GM12878 (cell line): ENCODE data around the gene XRCC4. TPM values are rescaled to one million over a fixed set of nuclear protein-coding genes. Genes with fewer than 3 reads are reported as not detected.

ENCODE experiments used
- BCL11A ChIP-seq: IDR thresholded peaks from 2 replicates; pipeline ENCODE4 v1.6.1; 2011; ENCODE audit warnings: low read depth, low read length
- BCL3 ChIP-seq: IDR thresholded peaks from 2 replicates; pipeline ENCODE4 v1.6.1; 2011; ENCODE audit warnings: borderline replicate concordance, low read depth, mild to moderate bottlenecking, moderate library complexity, low read length; ENCODE audit not compliant: insufficient read depth, poor library complexity, severe bottlenecking
- BRCA1 ChIP-seq: IDR thresholded peaks from 2 replicates; pipeline ENCODE4 v1.6.1; 2011; ENCODE audit warnings: low read depth, low read length, improper control_type of control experiment
- CBX3 ChIP-seq: fragments of 200-600 bp; sonication (generic); IDR thresholded peaks from 2 replicates; pipeline ENCODE4 v1.6.1; 2016; ENCODE audit warnings: low read depth, borderline replicate concordance
- CBX5 ChIP-seq: sonication (generic); IDR thresholded peaks from 2 replicates; pipeline ENCODE4 v1.6.1; 2016; ENCODE audit warnings: low read depth, moderate library complexity, mild to moderate bottlenecking, inconsistent platforms
- CEBPB ChIP-seq, 2 experiments: fragments of 150-350 bp in 1 of 2; IDR thresholded peaks; 2 replicates each; pipeline ENCODE4 v1.6.1; 2012 to 2014; ENCODE audit warnings: low read depth in 2 of 2, low read length in 2 of 2, borderline replicate concordance in 1 of 2, inconsistent platforms in 1 of 2
- CHD4 ChIP-seq: fragments of 200-600 bp; sonication (generic); IDR thresholded peaks from 2 replicates; pipeline ENCODE4 v1.6.1; 2016; ENCODE audit warnings: mild to moderate bottlenecking
- CREB1 ChIP-seq: IDR thresholded peaks from 2 replicates; pipeline ENCODE4 v1.6.1; 2012; ENCODE audit warnings: low read depth, mild to moderate bottlenecking, inconsistent platforms
- CREM ChIP-seq: IDR thresholded peaks from 2 replicates; pipeline ENCODE4 v1.6.1; 2014; ENCODE audit warnings: antibody characterized with exemption, low read depth
- EED ChIP-seq: sonication (generic); IDR thresholded peaks from 2 replicates; pipeline ENCODE4 v1.6.1; 2016; ENCODE audit warnings: antibody characterized with exemption, low read depth
- IRF4 ChIP-seq: IDR thresholded peaks from 2 replicates; pipeline ENCODE4 v1.6.1; 2011; ENCODE audit warnings: low read depth, low read length
- KLF5 ChIP-seq: fragments of 450-650 bp; IDR thresholded peaks from 2 replicates; pipeline ENCODE4 v1.6.1; 2014; ENCODE audit warnings: mild to moderate bottlenecking; ENCODE audit not compliant: partially characterized antibody
- MYB ChIP-seq: fragments of 150-350 bp; IDR thresholded peaks from 2 replicates; pipeline ENCODE4 v1.6.1; 2014; ENCODE audit warnings: mild to moderate bottlenecking, low read depth, low read length, borderline replicate concordance
- NRF1 ChIP-seq: conservative IDR thresholded peaks from 2 replicates; pipeline ENCODE4 v1.6.1; 2011; ENCODE audit warnings: mild to moderate bottlenecking, low read depth, low read length, improper control_type of control experiment
- PAX5 ChIP-seq: IDR thresholded peaks from 2 replicates; pipeline ENCODE4 v1.6.1; 2011; ENCODE audit warnings: low read depth, low read length, borderline replicate concordance
- SMAD1 ChIP-seq: fragments of 450-650 bp; IDR thresholded peaks from 2 replicates; pipeline ENCODE4 v1.6.1; 2018; ENCODE audit warnings: mild to moderate bottlenecking, low read depth; ENCODE audit not compliant: partially characterized antibody
- SREBF1 ChIP-seq: IDR thresholded peaks from 2 replicates; pipeline ENCODE4 v1.6.1; 2012; ENCODE audit warnings: mild to moderate bottlenecking, low read length
- STAT1 ChIP-seq: fragments of 450-650 bp; conservative IDR thresholded peaks from 2 replicates; pipeline ENCODE4 v1.6.1; 2014; ENCODE audit warnings: antibody characterized with exemption, mild to moderate bottlenecking
- TAF1 ChIP-seq: IDR thresholded peaks from 2 replicates; pipeline ENCODE4 v1.6.1; 2011; ENCODE audit warnings: mild to moderate bottlenecking, low read depth, low read length, borderline replicate concordance
- ZBED1 ChIP-seq: IDR thresholded peaks from 2 replicates; pipeline ENCODE4 v1.6.1; 2016; ENCODE audit warnings: borderline replicate concordance
- ZNF687 ChIP-seq: fragments of 450-650 bp; IDR thresholded peaks from 2 replicates; pipeline ENCODE4 v1.6.1; 2017; ENCODE audit warnings: mild to moderate bottlenecking, moderate library complexity
- polyA plus RNA-seq, 11 experiments: library from polyadenylated mRNA; depleted of rRNA in 4 of 11; unstranded in 6 of 11; stranded (reverse) in 5 of 11; fragments of >200 nt; fragmentation: Nextera tagmentation in 4 of 11; fragmentation: Illumina TruSeq in 1 of 11; extraction: Ambion mirVana in 4 of 11; extraction: Trizol in 1 of 11; gene quantifications; 1 replicate in 1 of 11; 2 replicates in 10 of 11; pipeline versions ENCODE4 v1.2.1 to v1.2.3, GENCODE V29; 2011 to 2016; ENCODE audit warnings: inconsistent platforms in 2 of 11, missing spikeins in 2 of 11, low read depth in 1 of 11
- total RNA-seq, 4 experiments: library from RNA; depleted of rRNA in 3 of 4; stranded (reverse); fragments of >200 nt in 3 of 4; fragmentation: Illumina TruSeq in 1 of 4; extraction: Trizol in 1 of 4; gene quantifications; 2 replicates each; pipeline versions ENCODE4 v1.2.1 to v1.2.3, GENCODE V29; 2013 to 2021
- TF ChIP-seq, protein P1 (sequence below): fragments of 450-650 bp; IDR thresholded peaks from 2 replicates; pipeline ENCODE4 v1.6.1; 2014; ENCODE audit warnings: mild to moderate bottlenecking
- TF ChIP-seq, protein P2 (sequence below): IDR thresholded peaks from 2 replicates; pipeline ENCODE4 v1.6.1; 2011; ENCODE audit warnings: low read depth, mild to moderate bottlenecking, low read length, moderate library complexity, borderline replicate concordance; ENCODE audit errors: extremely low read depth

XRCC4 gene
- total and polyA plus RNA-seq, 10 of the 15 experiments (the other 5 are each of a cell fraction or from before 2014, with no cell fraction given): 12.1 to 53.6 (median 25.8) TPM

- TF ChIP-seq ZBED1: peak; percentile 80; the same call in 1 of the 2 replicates
- TF ChIP-seq ZNF687: no peak
- TF ChIP-seq BRCA1: no peak
- peak; percentile 72; the same call in 1 of the 2 replicates for TF ChIP-seq CREM
- TF ChIP-seq TAF1: peak; percentile 18; the same call in 1 of the 2 replicates
- TF ChIP-seq KLF5: no peak
- TF ChIP-seq NRF1: no peak
- TF ChIP-seq IRF4: peak; percentile 62; the same call in 1 of the 2 replicates
- TF ChIP-seq BCL3: peak; percentile 64
- no peak for TF ChIP-seq CBX3
- TF ChIP-seq SREBF1: no peak
- TF ChIP-seq, protein P1, sequence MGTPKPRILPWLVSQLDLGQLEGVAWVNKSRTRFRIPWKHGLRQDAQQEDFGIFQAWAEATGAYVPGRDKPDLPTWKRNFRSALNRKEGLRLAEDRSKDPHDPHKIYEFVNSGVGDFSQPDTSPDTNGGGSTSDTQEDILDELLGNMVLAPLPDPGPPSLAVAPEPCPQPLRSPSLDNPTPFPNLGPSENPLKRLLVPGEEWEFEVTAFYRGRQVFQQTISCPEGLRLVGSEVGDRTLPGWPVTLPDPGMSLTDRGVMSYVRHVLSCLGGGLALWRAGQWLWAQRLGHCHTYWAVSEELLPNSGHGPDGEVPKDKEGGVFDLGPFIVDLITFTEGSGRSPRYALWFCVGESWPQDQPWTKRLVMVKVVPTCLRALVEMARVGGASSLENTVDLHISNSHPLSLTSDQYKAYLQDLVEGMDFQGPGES: no peak
- no peak for TF ChIP-seq MYB
- peak; percentile 37; the same call in 1 of the 2 replicates for TF ChIP-seq CREB1
- TF ChIP-seq SMAD1: no peak
- TF ChIP-seq STAT1: no peak
- no peak for TF ChIP-seq CHD4
- TF ChIP-seq EED: peak; percentile 92
- TF ChIP-seq PAX5: peak; percentile 15; the same call in 1 of the 2 replicates
- 0 out of 4 replicates have a peak, but pooled peaks of 1 of the 2 experiments have one; percentile 50 for TF ChIP-seq CEBPB (IDR thresholded peaks at IDR 0.05; ENCODE audit: borderline replicate concordance in 1 of 2, low read depth in 2 of 2, low read length in 2 of 2)
- peak; percentile 77; the same call in 1 of the 2 replicates for TF ChIP-seq BCL11A
- peak; percentile 76; the same call in 1 of the 2 replicates for TF ChIP-seq CBX5
- TF ChIP-seq, protein P2, sequence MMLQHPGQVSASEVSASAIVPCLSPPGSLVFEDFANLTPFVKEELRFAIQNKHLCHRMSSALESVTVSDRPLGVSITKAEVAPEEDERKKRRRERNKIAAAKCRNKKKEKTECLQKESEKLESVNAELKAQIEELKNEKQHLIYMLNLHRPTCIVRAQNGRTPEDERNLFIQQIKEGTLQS: no peak
These were observed 229.4 kb downstream of the XRCC4 start (continued) for GRCh38 chr5:83306572-83307241.
